Osteocyte (in vitro differentiated cells): Measurements from ENCODE around the gene BEAN1. TPM values are rescaled to one million over a fixed set of nuclear protein-coding genes. Genes with fewer than 3 reads are reported as not detected.

Source experiments
- DNase-seq: peaks from one replicate; pipeline ENCODE4 v3.0.0; 2021; ENCODE audit warnings: mixed read lengths; ENCODE audit not compliant: unreplicated experiment; ENCODE audit errors: extremely low spot score
- H3K27ac Mint-ChIP-seq: one replicate; pipeline ENCODE4 v1.8.0; 2021; ENCODE audit warnings: mild to moderate bottlenecking, mixed read lengths; ENCODE audit not compliant: unreplicated experiment
- H3K27me3 Mint-ChIP-seq: one replicate; pipeline ENCODE4 v1.8.0; 2021; ENCODE audit warnings: mixed read lengths; ENCODE audit not compliant: unreplicated experiment
- H3K36me3 Mint-ChIP-seq: one replicate; pipeline ENCODE4 v1.8.0; 2021; ENCODE audit warnings: mixed read lengths; ENCODE audit not compliant: unreplicated experiment
- H3K4me1 Mint-ChIP-seq: one replicate; pipeline ENCODE4 v1.8.0; 2021; ENCODE audit warnings: mixed read lengths; ENCODE audit not compliant: unreplicated experiment
- H3K4me3 Mint-ChIP-seq: one replicate; pipeline ENCODE4 v1.8.0; 2021; ENCODE audit warnings: mild to moderate bottlenecking, moderate library complexity, mixed read lengths; ENCODE audit not compliant: unreplicated experiment
- H3K9me3 Mint-ChIP-seq: one replicate; pipeline ENCODE4 v1.8.0; 2021; ENCODE audit warnings: mixed read lengths; ENCODE audit not compliant: unreplicated experiment
- CTCF ChIP-seq: fragments of 200-600 bp; sonication (generic); IDR thresholded peaks from 2 replicates; pipeline ENCODE4 v1.5.0; 2021; ENCODE audit warnings: antibody characterized with exemption, mild to moderate bottlenecking, moderate library complexity
- total RNA-seq: library from RNA; stranded (reverse); gene quantifications from 2 replicates; pipeline ENCODE4 v1.2.1, GENCODE V29; 2021

Gene BEAN1
- total RNA-seq, 1 donor from 2014 or later, result 0.97 TPM

- Mint-ChIP-seq H3K4me1 (no peaks in the 10 kb centered on the region), H3K9me3 (peaks cover 10% of the 10 kb centered on the region), H3K4me3 (no peak overlapping the region), H3K36me3 (peaks cover 3% of the 10 kb centered on the region), H3K27ac (no peak overlapping the region), H3K27me3 (peaks cover 34% of the 10 kb centered on the region)
- DNase-seq, result no peak
- TF ChIP-seq CTCF, result no peak
Measured at GRCh38 chr16:66469291-66469946, 42.3 kb downstream of the BEAN1 start.

GRCh38 chr16:66469947-66470546 is 43.0 kb downstream of the BEAN1 start:
- Mint-ChIP-seq H3K4me1 (no peaks in the 10 kb centered on the region), H3K36me3 (peaks cover 3% of the 10 kb centered on the region), H3K9me3 (peaks cover 10% of the 10 kb centered on the region), H3K27ac (no peak overlapping the region), H3K27me3 (peaks cover 35% of the 10 kb centered on the region), H3K4me3 (no peak overlapping the region)
- no peak for TF ChIP-seq CTCF
- no peak for DNase-seq

GRCh38 chr16:66470556-66470955 is 43.5 kb downstream of the BEAN1 start:
- no peak for DNase-seq
- no peak for TF ChIP-seq CTCF
- H3K4me1 Mint-ChIP-seq, result no peaks in the 10 kb centered on the region
- peaks cover 10% of the 10 kb centered on the region for H3K9me3 Mint-ChIP-seq
- H3K27me3 Mint-ChIP-seq, result peaks cover 34% of the 10 kb centered on the region
- peaks cover 3% of the 10 kb centered on the region for H3K36me3 Mint-ChIP-seq
- H3K4me3 Mint-ChIP-seq, result no peak overlapping the region
- no peak overlapping the region for H3K27ac Mint-ChIP-seq

- H3K4me1 Mint-ChIP-seq, result no peaks in the 10 kb centered on the region
- H3K27ac Mint-ChIP-seq, result no peak overlapping the region
- peaks cover 8% of the 10 kb centered on the region for H3K9me3 Mint-ChIP-seq
- no peak for TF ChIP-seq CTCF
- H3K4me3 Mint-ChIP-seq, result no peak overlapping the region
- peaks cover 32% of the 10 kb centered on the region for H3K27me3 Mint-ChIP-seq
- peaks cover 3% of the 10 kb centered on the region for H3K36me3 Mint-ChIP-seq
- no peak for DNase-seq
Measured at GRCh38 chr16:66471264-66471663, 44.2 kb downstream of the BEAN1 start.

- peaks cover 2% of the 10 kb centered on the region for H3K9me3 Mint-ChIP-seq
- H3K27ac Mint-ChIP-seq, result no peak overlapping the region
- H3K4me3 Mint-ChIP-seq, result no peak overlapping the region
- no peaks in the 10 kb centered on the region for H3K4me1 Mint-ChIP-seq
- no peak for DNase-seq
- no peaks in the 10 kb centered on the region for H3K36me3 Mint-ChIP-seq
- H3K27me3 Mint-ChIP-seq, result peaks cover 29% of the 10 kb centered on the region
- TF ChIP-seq CTCF, result no peak
Measured at GRCh38 chr16:66471716-66472393, 44.8 kb downstream of the BEAN1 start.
